ENCODE measurements around the gene TCEA2. TPM values are rescaled to one million over a fixed set of nuclear protein-coding genes. Genes with fewer than 3 reads are reported as not detected.

TCEA2 gene
- polyA plus RNA-seq, 1 donor from 2014 or later, result 87.7 TPM

GRCh38 chr20:64073476-64074183 is 10.6 kb downstream of the TCEA2 start:
- Histone ChIP-seq H3F3A (ENCODE audit: insufficient read depth, low read length, poor library complexity, severe bottlenecking) (no peaks in the 10 kb centered on the region), H3K4me2 (ENCODE audit: low read length) (no peak overlapping the region), H4K20me1 (ENCODE audit: insufficient read depth) (no peaks in the 10 kb centered on the region), H3K9ac (ENCODE audit: low read length) (no peak overlapping the region), H3K9me2 (ENCODE audit: insufficient read depth, low read length) (no peaks in the 10 kb centered on the region), H3K9me3 (ENCODE audit: low read length) (no peaks in the 10 kb centered on the region), H3K27ac (ENCODE audit: low read length) (no peak overlapping the region), H3K36me3 (ENCODE audit: insufficient read depth, low read length) (no peaks in the 10 kb centered on the region), H3K4me3 (ENCODE audit: low read length) (no peak overlapping the region), H3K79me2 (replicated peaks; ENCODE audit: insufficient read depth, low read length) (no peaks in the 10 kb centered on the region), H2AFZ (ENCODE audit: low read depth, low read length) (no peak overlapping the region), H3K27me3 (ENCODE audit: insufficient read depth, low read depth, low read length) (no peaks in the 10 kb centered on the region)
- TF ChIP-seq EZH2 (IDR thresholded peaks at IDR 0.05; ENCODE audit: borderline replicate concordance, insufficient read depth, low read length, poor library complexity, severe bottlenecking) (no peak), SMC3 (conservative IDR thresholded peaks at IDR 0.05; ENCODE audit: poor library complexity) (no peak), REST (IDR thresholded peaks at IDR 0.05; ENCODE audit: borderline replicate concordance) (no peak), RAD21 (conservative IDR thresholded peaks at IDR 0.05) (no peak), TAF1 (IDR thresholded peaks at IDR 0.05; ENCODE audit: low read depth) (no peak), MXI1 (conservative IDR thresholded peaks at IDR 0.05; ENCODE audit: poor library complexity, severe bottlenecking) (no peak)
- TF ChIP-seq, protein P1, sequence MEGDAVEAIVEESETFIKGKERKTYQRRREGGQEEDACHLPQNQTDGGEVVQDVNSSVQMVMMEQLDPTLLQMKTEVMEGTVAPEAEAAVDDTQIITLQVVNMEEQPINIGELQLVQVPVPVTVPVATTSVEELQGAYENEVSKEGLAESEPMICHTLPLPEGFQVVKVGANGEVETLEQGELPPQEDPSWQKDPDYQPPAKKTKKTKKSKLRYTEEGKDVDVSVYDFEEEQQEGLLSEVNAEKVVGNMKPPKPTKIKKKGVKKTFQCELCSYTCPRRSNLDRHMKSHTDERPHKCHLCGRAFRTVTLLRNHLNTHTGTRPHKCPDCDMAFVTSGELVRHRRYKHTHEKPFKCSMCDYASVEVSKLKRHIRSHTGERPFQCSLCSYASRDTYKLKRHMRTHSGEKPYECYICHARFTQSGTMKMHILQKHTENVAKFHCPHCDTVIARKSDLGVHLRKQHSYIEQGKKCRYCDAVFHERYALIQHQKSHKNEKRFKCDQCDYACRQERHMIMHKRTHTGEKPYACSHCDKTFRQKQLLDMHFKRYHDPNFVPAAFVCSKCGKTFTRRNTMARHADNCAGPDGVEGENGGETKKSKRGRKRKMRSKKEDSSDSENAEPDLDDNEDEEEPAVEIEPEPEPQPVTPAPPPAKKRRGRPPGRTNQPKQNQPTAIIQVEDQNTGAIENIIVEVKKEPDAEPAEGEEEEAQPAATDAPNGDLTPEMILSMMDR (IDR thresholded peaks at IDR 0.05; ENCODE audit: poor library complexity, severe bottlenecking), result no peak

- H3K4me2 ChIP-seq (ENCODE audit: low read length), result no peak overlapping the region
- H2AFZ ChIP-seq (ENCODE audit: low read depth, low read length), result no peak overlapping the region
- no peaks in the 10 kb centered on the region for H3K36me3 ChIP-seq (ENCODE audit: insufficient read depth, low read length)
- H3K9ac ChIP-seq (ENCODE audit: low read length), result no peak overlapping the region
- TF ChIP-seq REST (IDR thresholded peaks at IDR 0.05; ENCODE audit: borderline replicate concordance) (no peak), POLR2AphosphoS5 (IDR thresholded peaks at IDR 0.05) (no peak), MXI1 (conservative IDR thresholded peaks at IDR 0.05; ENCODE audit: poor library complexity, severe bottlenecking) (no peak), EZH2 (IDR thresholded peaks at IDR 0.05; ENCODE audit: borderline replicate concordance, insufficient read depth, low read length, poor library complexity, severe bottlenecking) (no peak)
- H3K4me3 ChIP-seq (ENCODE audit: low read length), result no peak overlapping the region
- H3K79me2 ChIP-seq (replicated peaks; ENCODE audit: insufficient read depth, low read length), result no peaks in the 10 kb centered on the region
- H4K20me1 ChIP-seq (ENCODE audit: insufficient read depth), result no peaks in the 10 kb centered on the region
- H3K27ac ChIP-seq (ENCODE audit: low read length), result no peak overlapping the region
- H3K9me3 ChIP-seq (ENCODE audit: low read length), result no peaks in the 10 kb centered on the region
- no peaks in the 10 kb centered on the region for H3K9me2 ChIP-seq (ENCODE audit: insufficient read depth, low read length)
- no peaks in the 10 kb centered on the region for H3F3A ChIP-seq (ENCODE audit: insufficient read depth, low read length, poor library complexity, severe bottlenecking)
- H3K27me3 ChIP-seq (ENCODE audit: insufficient read depth, low read depth, low read length), result no peaks in the 10 kb centered on the region
Measured at GRCh38 chr20:64074184-64074789, 11.3 kb downstream of the TCEA2 start.
